ENCODE measurements around the gene KIRREL2.
"Not testable (repeated sequence)": the region's sequence is repeated elsewhere in the genome, so short reads cannot be mapped to it uniquely, and the experiment has no call there.

Gene KIRREL2

DNA sequence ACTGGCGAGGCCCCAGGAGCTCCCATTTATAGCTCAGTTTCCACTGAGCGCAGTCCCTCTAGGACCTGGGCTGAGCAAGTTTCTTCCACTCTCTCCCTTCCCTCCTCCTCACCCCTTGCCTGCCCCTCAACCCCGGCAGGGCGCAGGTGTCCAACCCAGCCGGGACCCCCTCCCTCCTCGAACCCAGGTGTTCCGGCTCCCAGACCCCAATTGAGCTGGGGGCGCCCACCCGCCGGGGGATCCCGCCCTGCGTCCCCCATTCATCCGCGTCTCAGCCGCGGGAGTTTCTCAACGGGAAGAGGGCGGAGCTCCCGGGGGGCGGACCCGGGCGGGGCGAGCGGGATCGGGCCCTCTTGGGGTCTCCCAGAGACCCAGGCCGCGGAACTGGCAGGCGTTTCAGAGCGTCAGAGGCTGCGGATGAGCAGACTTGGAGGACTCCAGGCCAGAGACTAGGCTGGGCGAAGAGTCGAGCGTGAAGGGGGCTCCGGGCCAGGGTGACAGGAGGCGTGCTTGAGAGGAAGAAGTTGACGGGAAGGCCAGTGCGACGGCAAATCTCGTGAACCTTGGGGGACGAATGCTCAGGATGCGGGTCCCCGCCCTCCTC lies at the start of gene KIRREL2:
KIRREL2 (plus strand) TSS at position 366 of the 604 bp plus-strand sequence; CDS start at position 575, 209 bp downstream.
- DNase-seq, result no peak

DNA sequence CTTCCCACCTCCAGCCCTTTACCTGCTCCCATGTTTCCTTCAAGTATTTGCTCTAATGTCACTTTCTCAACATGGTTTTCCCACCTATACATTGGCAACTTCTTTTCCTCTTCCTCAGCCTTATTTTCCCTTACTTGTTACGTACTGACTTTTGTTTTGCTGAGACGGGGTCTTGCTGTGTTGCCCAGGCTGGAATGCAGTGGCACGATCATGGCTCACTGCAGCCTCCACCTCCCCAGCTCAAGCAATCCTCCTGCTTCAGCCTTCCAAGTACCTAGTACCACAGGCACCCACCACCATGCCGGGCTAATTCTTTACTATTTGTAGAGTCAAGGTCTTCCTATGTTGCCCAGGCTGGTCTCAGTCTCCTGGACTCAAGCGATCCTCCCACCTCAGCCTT lies 49.1 kb upstream of the KIRREL2 start:
- DNase-seq, result no peak

DNA sequence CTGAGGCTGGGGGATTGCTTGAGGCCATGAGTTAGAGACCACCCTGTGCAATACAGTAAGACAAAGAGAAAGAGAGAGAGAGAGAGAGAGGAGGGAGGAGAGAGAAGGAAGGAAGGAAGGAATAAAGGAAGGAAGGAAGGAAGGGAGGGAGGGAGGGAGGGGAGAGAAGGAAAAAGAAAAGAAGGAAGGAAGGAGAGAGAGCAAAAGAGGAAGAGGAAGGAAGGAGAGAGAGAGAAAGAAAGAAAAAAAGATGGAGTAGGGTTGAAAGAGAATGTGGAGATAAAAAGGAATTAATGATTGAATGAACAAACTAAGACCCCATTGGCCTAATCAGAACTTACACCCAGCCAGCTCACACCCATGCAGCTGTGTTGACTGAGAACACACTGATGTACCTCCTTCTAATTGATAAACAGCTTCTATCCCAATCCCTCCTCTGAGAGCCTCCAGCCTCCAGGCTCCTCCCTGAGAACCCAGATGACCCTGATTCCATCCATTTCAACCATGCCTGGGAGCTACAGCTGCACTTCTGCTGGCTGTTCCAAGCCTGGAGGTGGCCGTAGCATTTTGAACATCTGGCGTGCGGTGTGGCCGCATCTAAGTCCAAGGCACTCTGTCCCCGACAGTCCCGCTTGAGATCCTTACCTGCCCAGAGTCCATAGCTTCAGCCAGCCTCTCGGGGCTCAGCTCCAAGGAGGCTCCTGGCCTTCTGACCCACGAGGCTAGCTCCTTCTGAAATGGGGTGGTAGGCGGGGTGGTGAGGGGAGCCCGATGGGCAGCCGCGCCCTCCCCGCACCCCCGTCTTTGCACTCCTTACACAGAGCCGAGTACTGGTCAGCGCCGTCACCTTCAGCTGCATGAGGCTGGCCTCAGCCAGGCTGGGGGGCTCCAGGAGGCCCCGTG lies 45.1 kb upstream of the KIRREL2 start:
- DNase-seq, result no peak

DNA sequence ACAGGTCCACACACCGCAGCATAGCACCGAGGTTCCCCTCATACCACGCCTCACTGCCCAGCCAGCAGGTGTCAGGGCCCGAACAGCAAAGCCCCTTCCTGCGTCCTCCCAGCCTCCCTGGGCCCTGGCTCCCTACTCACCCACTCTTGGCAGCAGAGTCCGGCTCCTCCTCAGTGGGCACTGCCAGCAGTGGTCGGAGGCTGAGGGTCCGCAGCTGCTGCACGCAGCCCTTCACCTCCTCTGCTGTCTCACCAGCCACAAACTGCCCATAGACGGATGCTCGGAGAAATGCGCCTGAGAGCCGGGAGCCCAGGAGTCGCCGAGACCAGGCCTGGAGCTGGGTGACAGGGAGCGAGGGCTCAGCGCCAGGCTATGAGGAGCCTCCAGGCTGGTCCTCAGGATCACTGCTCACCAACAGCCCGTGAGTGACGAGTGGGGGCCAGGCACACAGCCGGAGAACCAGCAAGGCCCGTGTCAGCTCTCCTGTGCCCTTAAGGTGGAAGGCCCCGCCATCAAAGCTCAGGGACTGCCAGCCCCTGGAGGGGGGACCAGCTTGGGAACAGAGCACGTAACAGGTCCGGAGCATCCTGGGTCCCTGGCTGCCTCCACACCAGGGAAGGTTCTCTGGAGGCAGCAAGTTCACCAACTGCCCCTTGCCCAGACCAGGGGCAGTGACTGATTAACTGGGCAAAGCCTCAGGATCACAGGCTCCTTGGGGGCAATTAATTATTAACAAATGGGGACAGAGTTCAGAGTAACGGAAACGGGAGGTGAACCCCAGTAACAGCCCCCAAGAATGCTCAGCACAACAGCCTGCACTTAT lies 44.3 kb upstream of the KIRREL2 start, which contains the start of gene PRODH2:
PRODH2 (minus strand) TSS at position 626 of the 823 bp plus-strand sequence; CDS start at position 586, 40 bp downstream.
- no peak for DNase-seq

DNA sequence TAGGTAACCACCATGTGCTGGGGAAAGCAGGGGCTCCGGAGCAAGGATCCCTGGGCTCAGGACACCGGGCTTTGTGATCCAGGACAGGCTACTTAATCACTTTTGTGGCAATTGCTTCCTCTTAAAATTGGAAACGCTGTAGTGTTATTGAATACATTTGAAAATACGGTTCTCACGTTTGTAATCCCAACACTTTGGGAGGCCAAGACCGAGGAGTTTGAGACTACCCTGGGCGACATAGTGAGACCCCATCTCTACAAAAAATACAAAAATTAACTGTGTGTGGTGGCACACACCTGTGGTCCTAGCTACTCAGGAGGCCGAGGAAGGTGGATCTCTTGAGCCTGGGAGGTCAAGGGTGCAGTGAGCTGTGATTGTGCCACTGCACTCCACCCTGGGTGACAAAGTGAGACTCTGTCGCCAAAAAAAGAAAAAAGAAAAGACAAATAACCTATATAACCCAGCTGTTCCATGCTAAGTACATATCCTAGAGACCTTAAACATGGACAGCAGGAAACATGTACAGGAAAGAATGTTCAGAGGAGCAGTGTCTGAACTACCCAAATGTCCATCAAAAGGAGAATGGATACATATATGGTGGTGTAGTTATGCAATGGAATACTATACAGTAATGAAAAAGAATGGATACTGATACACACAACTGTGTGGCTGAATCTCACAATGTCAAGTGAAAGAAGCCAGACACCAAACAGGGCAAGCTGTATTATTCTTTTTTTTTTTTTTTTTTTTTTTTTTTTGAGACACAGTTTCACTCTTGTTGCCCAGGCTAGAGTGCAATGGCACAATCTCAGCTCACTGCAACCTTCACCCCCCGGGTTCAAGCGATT lies 43.4 kb upstream of the KIRREL2 start:
- no peak for DNase-seq

DNA sequence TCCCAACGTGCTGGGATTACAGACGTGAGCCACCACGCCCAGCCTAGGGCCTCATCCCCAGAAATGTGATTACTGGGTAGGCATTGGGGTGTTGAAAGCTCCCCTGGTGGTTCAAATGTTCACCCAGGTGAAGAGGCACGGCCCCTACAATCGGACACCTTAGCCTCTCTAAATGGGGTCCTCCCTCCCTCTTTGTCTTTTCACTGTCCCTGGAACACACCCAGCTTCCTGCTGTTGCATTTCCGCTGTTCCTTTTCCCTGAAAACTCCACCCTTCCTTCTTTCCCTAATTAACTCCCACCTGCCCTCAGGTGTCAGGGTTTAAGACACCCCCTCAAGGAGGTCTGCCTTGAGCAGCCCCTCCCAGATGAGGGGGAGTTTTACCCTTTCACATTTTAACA lies 40.4 kb upstream of the KIRREL2 start:
- DNase-seq, result no peak

DNA sequence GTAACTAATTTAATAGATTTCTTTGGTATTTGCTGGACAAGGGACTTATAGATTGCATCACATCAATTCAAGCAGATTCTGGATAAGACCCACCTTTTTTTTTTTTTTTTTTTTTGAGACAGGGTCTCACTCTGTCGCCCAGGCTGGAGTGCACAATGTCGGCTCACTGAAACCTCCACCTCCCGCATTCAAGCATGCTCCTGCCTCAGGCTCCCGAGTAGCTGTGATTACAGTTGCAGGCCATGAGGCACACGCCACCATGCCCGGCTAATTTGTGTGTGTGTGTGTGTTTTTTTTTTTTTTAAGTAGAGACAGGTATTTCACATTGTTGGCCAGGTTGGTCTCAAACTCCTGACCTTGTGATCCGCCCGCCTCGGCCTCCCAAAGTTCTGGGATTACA lies 39.9 kb upstream of the KIRREL2 start:
- DNase-seq, result no peak

DNA sequence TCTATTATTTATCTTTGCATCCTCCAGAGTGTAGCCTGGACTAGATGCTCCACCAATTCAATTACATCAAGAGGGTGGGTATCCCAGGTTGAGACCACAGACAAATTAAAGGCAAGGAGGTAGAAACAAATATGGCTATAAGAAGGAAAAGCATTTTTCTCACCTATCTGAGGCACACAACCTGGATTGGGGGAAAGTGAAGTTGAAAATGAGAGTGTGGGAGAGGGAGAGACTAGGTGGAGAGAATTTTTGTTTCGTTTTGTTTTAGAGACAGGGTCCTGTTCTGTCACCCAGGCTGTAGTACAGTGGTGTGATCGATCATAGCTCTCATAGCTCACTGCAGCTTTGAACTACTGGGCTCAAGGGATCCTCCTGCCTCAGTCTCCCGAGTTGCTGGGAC lies 38.3 kb upstream of the KIRREL2 start:
- DNase-seq, result no peak

DNA sequence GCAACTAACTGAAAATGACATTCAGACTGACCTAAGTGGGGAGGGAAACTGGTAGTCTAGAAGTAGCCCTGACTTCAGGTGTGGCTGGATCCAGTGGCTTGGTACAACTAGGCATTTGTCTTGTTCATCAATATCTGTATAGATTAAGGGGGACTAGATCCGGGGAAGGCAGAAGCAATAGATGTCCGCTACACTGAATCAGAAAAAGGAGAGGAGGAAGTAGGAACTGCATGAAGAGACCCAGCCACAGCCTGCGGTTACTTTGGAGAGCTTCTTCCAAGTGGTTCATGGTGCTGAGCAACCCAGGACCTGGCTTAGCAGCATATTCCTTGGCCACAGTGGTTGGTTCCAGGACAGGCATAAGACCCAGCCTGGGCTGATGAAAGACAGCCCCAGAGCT lies 34.1 kb upstream of the KIRREL2 start:
- DNase-seq, result no peak

DNA sequence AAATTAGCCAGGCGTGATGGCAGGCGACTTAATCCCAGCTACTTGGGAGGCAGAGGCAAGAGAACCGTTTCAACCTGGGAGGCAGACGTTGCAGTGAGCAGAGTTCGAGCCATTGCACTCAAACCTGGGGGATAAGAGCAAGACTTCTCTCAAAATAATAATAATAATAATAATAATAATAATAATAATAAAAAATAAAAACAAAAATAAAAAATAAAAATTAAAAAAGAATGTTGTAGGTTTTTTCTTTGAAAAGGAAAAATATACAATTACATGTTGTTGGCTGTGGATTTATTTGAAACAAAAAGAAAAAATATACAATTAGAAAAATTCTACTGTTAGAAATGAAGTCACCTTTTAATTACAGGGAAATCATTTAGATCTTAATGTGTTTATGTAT lies 32.6 kb upstream of the KIRREL2 start:
- DNase-seq, result no peak

DNA sequence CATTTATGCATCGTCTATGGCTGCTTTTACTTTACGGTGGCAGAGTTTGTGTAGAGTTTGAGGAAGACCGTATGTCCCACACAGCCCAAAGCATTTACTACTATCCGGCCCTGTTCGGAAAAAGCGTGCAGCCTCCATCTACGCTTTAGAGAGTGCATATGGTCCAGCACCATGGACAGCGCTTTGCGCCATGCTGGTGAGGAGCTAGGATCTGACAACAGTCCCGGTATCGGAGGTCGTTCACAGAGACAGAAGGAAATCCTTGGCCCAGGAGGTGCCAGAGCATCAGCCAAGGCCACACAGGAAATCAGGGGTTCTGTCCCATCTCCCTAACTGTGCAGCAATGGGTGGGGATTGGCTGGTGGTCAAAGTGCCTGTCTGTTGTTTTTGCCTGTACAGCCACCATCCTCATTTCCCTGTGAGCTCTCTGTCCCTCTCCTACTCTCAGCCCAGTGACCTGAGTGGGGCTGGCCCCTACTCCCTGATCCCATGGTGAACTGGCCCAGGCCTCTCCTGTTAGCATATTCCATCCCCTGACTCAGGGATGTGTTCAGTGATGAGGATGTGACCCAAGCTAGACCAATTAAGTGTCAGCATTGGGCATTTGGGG lies 27.9 kb upstream of the KIRREL2 start:
- peak; percentile 33 for DNase-seq

DNA sequence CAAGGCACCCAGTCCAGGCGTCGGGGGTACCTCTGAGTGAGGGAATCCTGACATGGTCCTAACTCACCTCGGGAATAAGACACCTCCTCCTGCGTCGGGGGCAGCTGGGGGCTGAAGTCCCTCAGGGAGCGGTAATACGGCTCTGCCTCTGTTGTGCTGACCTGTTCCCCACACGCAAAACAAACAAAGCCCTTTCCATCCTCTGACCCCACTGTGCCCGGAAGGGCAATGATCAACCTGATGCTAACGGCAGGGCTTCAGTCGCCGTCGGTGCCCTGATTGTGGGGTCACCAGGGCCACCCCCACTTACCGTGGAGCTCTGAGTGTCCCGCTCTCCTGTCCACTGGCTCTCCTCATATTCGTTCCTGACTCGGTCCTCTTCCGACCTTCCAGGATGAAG lies 25.7 kb upstream of the KIRREL2 start:
- DNase-seq, result no peak

DNA sequence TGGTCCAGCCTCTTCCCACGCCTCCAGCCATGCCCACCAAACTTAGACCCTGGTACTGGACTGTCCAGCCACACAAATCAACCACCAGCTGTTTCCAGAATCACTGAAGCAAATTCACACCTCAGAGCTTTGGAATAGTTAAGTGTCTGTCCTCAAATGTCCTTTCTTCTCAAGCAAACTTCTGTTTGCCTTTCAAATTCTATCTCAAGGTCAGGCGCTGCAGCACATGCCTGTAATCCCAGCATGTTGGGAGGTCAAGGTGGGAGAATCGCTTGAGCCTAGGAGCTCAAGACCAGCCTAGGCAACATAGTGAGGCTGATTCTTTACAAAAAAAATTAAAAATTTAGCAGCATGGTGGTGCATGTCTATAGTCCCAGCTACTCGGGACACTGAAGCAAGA lies 24.7 kb upstream of the KIRREL2 start:
- no peak for DNase-seq

DNA sequence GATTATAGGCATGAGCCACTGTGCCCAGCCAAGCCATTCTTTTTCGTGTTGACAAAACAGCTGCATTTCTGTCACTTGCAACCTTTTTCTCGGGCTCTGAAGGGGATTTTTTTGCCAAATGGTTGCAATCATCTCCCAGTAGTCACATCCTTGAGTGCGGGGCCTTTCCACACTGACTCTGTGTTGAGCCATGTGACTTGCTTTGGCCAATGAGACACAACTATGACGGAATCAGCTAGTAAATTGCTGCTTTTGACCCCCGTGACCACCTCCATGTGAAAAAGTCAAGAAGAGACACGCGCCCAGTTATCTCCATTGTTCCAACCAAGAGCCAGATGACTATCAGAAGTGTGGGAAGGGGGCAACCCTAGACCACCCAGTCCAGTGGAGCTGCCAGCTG lies 22.7 kb upstream of the KIRREL2 start:
- no peak for DNase-seq

DNA sequence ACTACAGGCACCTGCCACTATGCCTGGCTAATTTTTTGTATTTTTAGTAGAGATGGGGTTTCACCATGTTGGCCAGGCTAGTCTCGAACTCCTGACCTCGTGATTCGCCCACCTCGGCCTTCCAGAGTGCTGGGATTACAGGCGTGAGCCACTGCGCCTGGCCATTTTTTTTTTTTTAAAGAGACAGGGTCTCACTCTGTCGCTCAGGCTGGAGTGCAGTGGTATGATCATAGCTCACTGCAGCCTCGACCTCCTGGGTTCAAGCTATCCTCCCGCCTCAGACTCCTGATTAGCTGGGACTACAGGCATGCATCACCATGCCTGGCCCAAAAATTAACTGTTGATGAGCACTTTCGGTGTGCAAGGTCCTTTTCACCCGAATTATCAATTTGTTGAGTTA lies 20.6 kb upstream of the KIRREL2 start:
- not testable (repeated sequence) for DNase-seq

DNA sequence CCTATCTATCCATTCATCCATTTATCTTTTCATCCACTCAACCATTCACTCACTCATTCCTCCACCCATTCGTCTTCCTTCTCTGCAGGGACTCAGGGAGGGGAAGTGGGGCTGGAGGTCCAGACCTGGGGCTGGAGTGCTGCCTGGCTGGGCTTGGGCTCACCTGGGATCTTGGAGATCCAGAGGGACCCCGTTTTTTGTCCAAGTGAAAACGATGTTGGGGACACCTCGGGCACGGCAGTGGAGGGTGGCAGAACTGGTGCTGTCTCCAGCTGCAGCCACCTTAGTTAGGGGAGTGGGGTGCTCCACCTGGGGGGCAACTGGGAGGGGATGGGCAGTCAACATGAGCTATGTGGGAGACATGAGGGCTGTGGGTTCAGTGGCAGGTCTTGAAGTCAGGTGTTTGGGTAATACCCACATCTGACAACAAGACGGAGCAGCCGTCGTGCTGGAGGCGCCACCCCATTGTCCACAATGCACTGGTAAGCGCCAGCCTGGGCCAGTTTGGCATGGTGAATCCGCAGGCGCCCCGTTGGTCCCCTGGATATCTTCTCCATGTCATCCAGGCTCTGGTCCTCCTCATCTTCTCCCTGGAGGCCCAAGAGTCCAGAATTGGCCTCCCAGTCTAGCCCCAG lies 14.6 kb upstream of the KIRREL2 start:
- DNase-seq, result no peak

DNA sequence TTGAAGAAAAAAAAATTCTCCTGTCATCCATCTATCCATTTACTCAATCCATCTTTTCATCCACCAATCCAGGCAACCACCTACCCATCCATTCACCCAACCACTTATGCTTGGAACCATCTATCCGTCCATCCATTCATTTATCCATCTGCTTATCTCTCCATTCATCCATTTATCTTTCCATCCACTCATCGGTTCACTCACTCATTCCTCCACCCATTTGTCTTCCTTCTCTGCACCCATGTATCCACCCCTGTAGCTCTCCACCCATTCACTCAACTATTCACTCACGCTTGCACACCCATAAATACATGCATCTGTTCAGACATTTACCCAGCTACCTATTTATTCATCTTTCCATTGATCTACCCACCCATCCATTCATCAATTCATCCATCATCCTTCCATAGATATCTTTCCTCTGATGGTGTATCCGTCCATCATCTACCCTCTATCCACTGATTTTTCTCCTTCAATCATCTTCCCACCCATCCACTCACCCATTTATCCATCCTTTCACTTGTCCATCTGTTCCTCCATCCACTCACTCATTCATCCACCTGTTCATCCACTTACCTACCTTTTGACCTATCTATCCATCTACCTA lies 13.9 kb upstream of the KIRREL2 start:
- DNase-seq, result no peak

DNA sequence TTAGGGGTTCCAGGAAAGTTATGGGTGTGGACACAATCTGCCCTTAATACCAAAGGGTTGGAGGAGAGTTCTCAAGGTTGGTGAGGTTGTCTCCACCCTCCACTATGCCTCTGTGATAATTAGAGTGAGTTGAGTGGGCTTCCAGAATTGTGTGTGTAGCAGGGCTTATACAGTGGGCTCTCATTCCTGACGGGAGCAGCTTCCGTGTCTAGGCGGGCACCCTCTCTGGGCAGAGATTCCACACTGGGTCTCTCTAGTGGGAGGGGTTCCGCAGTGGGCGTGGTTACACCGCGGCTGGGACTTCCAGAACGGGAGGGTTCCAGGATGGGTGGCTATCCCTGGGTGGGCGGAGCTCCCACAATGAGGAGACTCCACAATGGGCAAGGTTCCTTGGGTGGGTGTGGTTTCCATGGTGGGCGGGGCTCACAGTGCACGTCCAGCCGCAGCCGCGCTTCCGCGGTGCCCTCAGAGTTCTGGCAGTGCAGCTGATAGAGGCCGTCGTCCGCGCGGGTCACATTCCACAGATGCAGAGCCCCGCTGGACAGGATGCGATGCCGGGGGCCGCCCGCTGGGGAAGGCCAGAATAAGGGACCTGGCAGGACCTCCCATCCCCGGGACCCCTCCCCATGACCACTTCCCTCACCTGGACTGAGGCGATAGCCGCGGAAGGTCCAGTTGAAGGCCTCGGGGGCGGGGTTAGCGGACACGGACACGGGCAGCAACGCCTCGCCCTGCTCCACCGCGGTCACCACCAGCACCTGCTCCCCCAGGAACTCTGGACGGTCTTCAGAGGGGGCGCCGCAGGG lies 12.8 kb upstream of the KIRREL2 start:
- DNase-seq, result no peak

DNA sequence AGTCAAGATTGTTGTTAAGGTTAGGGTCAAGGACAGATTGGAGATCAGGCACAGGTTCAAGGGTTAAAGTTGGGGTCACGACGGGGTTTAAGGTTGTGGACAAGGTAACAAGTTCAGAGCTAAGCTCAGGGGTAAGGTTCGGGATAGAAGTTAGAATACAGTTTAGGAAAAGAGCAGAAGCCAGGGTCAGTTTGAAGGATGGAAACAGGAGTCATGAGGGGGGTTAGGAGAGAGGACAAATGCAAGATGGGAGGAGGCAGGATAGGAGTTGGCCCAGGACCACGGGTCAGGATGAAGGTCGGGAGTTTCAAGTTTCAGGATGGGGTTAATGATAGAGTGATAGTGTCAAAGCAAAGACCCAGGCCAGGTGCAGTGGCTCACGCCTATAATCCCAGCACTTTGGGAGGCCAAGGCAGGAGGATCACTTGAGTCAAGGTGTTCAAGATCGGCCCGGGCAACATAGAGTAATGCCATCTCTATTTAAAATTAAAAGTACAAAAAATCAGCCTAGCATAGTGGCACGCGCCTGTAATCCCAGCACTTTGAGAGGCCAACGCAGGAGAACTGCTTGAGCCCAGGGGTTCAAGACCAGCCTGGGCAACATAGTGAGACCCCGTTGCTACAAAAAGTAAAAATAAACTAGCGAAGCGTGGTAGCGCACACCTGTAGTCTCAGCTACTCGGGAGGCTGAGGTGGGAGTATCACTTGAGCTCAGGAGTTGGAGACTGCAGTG lies 12.1 kb upstream of the KIRREL2 start:
- DNase-seq, result no peak

Measured in kidney glomerular epithelial cell (primary cell).